Retinal pigment epithelial cell (primary cell): ENCODE data around the gene CREBBP.

Experiments used
- DNase-seq: peaks from one replicate; pipeline ENCODE4 v3.0.0-alpha.2; 2010; ENCODE audit warnings: low read depth
- H3K4me3 ChIP-seq: 2 replicates; pipeline ENCODE4 v1.5.1; 2011; ENCODE audit warnings: mild to moderate bottlenecking, low read length, control low read depth, moderate library complexity
- CTCF ChIP-seq: conservative IDR thresholded peaks from 2 replicates; pipeline ENCODE4 v1.5.1; 2011; ENCODE audit warnings: low read depth, low read length, control low read depth, inconsistent platforms

CREBBP gene

GRCh38 chr16:3865241-3865640 is 15.3 kb downstream of the CREBBP start:
- no peak overlapping the region for H3K4me3 ChIP-seq
- TF ChIP-seq CTCF, result no peak
- DNase-seq, result no peak

DNA sequence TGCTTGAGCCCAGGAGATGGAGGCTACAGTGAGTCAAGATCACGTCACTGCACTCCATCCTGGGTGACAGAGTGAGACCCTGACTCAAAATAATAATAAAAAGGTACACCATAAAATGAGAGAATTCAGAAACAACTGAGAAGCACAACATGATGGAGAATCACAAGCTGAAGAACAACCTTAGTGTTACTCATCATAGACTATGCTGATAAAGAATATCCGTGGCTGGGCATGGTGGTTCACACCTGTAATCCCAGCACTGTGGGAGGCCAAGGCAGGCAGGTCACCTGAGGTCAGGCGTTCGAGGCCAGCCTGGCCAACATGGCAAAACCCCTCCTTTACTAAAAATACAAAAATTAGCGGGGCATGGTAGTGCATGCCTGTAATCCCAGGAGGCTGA is 16.0 kb downstream of the CREBBP start:
- no peak for DNase-seq
- TF ChIP-seq CTCF, result no peak
- H3K4me3 ChIP-seq, result no peak overlapping the region

- TF ChIP-seq CTCF, result no peak
- H3K4me3 ChIP-seq, result no peak overlapping the region
- DNase-seq, result no peak
Observed at GRCh38 chr16:3863587-3863986, 16.9 kb downstream of the CREBBP start.

DNA sequence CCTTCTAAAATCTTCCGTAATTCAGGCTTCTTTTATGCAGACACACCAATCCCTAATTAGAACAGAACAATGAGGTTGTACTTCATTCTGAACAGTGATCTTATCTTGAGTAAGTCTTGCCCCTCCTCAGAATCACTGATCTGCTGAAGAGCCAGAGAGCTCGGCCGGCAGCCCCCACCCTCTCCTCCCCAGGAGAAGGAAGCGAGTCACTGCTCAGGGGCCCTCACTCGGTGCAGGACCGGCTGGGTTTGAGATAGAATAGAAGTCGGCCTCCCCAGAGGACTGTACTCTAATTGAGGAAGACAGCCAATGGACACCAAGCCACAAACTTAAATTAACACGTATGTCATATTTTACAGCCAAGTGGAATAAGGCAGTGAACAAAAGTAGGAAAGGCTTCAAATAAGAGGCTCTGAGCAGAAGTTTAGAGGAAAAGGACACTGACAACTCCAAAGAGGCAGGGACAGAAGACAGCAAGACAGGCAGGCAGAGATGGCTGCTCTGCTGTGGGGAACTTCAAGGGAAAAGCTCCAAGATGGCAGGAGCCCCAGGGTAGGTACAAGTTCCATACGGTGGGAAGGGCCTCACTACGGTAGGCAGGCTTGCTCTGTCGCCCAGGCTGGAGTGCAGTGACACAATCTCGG is 18.6 kb downstream of the CREBBP start:
- no peak for TF ChIP-seq CTCF
- no peak for DNase-seq

GRCh38 chr16:3859889-3860288 is 20.6 kb downstream of the CREBBP start:
- no peak for DNase-seq
- no peak overlapping the region for H3K4me3 ChIP-seq
- no peak for TF ChIP-seq CTCF

More for the DNA sequence above, 18.6 kb downstream of the CREBBP start:
- H3K4me3 ChIP-seq, result no peak overlapping the region

DNA sequence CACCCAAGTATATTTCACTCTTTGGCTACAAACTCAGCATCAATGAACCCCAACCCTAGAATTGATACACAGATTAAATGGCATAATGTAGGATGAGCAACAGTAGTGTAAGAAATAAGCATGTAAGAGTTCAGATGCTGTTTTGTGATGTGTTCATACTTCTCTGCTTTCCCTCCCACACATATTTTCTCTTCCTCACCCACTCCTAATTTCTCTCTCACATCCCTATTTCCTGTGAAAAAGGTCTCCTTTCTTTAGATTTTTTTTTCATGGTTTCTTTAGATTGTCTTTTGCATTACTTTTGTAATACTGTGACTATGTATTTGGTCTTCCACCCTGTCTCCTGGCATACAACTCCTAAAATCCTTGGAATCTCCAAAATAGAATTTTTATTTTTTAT is 21.7 kb downstream of the CREBBP start:
- no peak overlapping the region for H3K4me3 ChIP-seq
- no peak for DNase-seq
- no peak for TF ChIP-seq CTCF

GRCh38 chr16:3857189-3858043 is 23.1 kb downstream of the CREBBP start:
- no peak for DNase-seq
- H3K4me3 ChIP-seq, result no peak overlapping the region
- no peak for TF ChIP-seq CTCF
